GM18907 (cell line): ENCODE measurements around the gene CXorf49.
"Not testable (repeated sequence)": the region's sequence is repeated elsewhere in the genome, so short reads cannot be mapped to it uniquely, and the experiment has no call there.

ENCODE experiments used
- ATAC-seq: cut with Tn5 transposase; IDR thresholded peaks from one replicate; pipeline ENCODE4 v1.9.1; 2021; ENCODE audit warnings: mild to moderate bottlenecking, moderate library complexity; ENCODE audit not compliant: unreplicated experiment

Gene CXorf49

DNA sequence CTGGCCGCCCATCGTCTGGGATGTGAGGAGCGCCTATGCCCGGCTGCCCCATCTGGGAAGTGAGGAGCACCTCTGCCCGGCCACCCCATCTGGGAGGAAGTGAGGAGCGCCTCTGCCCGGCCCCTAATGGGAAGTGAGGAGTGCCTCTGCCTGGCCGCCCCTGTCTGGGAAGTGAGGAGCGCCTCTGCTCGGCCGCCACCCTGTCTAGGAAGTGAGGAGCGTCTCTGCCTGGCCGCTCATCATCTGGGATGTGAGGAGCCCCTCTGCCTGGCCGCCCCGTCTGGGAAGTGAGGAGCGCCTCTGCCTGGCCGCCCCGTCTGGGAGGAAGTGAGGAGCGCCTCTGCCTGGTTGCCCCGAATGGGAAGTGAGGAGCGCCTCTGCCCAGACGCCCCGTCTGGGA, 42.4 kb downstream of the CXorf49 start:
- not testable (repeated sequence) for ATAC-seq

GRCh38 chrX:71671938-71672337, 46.1 kb downstream of the CXorf49 start:
- ATAC-seq: no peak

- ATAC-seq: no peak
Measured at GRCh38 chrX:71671043-71671780, 46.9 kb downstream of the CXorf49 start.

- peak; percentile 51 for ATAC-seq
Measured at GRCh38 chrX:71669947-71670346, 48.1 kb downstream of the CXorf49 start.

DNA sequence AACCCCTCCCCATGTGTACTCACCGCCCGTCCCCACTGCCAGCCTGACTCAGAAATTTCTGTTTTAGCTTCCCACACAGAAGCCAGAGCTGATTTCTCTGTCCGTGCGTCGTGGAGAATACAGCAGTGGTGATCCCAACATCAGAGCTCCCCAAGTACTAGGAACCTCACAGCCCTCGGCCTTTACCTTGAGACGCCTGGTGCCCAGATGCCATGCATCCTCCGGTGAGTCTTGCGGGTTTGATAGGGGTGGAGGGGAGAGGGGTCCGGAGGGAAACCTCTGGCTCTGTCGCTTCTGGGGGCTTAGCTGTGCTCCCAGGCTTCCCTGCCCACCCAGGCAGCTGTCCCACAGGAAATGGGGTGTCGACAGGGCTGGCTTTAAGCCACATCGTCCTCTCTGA, 48.6 kb downstream of the CXorf49 start:
- no peak for ATAC-seq

DNA sequence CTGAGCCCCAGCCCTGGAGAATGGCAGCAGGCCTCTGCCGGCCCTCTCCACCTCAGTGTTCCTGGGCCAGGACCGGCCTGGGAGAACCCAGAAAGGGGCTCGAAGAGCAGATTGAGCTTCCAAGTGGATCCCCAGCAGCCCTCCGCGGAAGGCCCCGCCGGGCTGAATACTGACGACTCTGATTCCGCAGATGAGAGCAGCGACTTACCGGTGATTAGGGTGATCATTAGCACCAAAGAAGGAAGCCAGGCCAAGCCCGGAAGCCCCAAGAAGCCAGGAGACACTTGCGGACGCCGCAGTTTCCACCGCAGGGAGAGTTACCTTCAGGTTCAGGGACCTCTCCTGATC, 49.9 kb downstream of the CXorf49 start:
- ATAC-seq: no peak

DNA sequence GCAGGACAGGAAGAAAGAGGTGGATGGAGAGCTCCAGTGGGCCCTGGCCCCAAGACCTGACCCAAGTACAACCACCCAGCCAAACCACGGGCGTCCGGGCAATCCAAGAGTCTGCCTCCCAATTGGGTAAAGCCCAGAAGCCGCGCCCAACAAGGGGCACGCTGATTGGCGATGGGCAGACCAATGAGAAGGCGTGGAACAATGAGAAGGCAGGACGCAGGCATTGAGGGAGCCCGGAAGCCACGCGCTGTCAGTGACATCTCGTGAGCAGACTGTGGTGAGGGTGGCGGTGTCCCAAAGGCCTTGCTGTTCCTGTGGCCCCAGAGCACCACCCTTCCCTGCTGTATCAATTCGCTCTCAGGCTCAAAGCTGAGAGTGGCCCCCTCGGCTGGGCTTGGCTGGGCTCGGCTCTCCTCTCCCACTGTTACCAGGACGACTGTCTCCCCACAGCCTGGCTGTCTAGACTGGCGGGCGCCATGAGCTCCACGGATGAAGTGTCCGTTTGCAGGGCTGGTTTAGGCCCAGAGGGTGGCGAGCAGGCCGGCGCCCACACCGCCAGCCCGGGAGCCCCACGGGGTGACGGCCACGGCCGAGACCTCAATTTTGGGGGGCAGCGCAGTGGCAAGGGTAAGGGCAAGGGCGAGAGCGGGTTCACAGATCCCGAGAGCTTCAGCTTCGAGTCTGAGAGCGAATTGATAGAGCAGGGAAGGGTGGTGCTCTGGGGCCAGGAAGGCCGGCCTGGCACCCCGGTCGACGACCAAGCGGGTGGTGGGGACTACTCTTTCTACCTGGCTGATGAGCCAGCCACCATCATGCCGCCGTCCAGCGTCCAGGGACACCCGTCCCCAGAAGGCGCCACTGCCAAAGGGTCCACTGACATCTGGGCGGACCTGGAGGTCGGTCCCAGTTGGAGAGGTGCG, 50.5 kb downstream of the CXorf49 start, which contains the start of gene LOC101059915:
TSS of gene LOC101059915 (plus strand) at position 219 of the 920 bp plus-strand sequence.
- no peak for ATAC-seq

DNA sequence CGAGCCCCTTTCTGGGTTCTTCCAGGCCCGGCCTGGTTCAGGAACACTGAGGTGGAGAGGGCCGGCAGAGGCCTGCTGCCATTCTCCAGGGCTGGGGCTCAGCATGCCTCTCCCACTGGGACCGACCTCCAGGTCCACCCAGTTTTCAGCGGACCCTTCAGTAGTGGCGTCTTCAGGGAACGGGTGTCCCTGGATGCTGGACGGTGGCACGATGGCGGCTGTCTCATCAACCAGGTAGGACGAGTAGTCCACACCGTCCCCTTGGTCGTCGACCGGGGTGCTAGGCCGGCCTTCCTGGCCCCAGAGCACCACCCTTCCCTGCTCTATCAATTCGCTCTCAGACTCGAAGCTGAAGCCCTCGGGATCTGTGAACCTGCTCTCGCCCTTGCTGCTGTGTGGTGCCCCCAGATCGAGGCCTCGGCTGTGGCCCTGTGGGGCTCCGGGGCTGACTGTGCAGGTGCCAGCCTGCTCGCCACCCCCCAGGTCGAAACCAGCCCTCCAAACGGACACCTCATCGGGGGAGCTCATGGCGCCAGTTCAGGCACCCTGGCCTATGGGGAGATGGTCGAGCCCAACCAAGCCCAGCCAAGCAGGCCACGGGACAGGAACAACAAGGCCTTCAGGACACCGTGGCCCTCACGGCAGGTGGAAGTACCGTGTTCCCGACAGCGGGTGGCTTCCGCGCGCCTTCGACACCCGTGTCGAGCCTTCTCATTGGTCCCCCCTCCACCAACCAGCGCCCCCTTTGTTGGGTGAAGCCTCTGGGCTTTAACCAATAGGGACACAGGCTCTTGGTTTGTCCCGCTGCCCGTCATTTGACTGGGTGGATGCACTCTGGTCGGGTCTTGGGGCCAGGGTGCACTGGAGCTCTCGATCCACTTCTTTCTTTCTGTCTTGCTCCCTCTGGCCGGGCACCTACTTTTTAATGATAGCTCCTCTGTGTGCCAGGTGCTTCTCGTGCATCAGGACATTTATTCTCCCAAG, 51.6 kb downstream of the CXorf49 start:
- no peak for ATAC-seq

DNA sequence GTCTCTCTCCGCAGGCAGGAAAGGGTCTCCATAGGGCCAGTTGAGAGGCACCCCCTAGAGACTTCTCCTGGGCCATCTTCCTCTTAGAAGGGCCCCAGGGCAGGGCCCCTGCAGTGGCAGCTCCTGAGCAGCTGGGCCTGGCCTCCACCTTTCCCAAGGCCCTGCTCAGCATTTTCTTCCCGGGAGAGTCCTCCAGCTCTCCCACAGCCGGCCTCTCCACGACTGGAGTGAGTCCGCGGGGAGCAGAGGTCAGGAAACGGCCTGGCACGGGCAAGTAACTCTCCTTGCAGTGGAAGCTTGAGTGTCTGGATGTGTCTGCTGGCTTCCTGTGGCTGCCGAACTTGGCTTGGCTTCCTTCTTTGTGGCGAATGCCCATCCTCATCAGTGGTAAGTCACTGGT, 52.3 kb downstream of the CXorf49 start:
- ATAC-seq: no peak

DNA sequence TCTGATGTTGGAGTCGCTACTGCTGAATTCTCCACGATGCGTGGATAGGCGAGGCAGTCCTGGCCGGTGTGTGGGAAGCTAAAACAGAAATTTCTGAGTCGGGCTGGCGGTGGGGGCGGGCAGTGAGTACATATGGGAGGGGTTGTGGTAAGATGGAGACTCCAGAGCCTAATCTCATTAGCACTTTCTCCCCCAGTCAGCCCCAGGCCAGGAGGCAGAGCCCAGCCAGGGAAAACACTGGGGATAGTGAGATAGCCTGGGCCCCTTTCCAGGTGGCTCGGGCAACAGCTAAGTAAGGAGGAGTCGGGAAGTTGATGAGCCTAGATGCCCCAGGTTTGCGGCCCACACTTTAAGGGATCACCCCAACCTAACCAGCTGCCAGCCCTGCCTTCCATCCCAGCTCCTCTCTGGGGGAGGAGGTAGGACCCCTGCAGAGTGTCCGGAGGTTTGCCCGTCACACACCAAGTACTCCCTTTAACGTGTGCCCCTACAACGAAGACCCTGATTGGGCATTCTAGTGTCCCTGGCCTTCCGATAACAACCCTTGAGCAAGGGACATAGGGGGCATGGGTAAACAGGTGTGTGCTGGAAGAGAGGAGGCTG, 53.1 kb downstream of the CXorf49 start:
- ATAC-seq: no peak
